Lower leg skin (tissue), 3 donors: ENCODE data around the gene ASMTL.
"Not testable (repeated sequence)": the region's sequence is repeated elsewhere in the genome, so short reads cannot be mapped to it uniquely, and the experiment has no call there.

ENCODE experiments used
- POLR2A ChIP-seq, 2 donors: fragments of 450-650 bp; IDR thresholded peaks; one replicate each; pipeline ENCODE4 v1.6.1; 2016 to 2017; ENCODE audit warnings: antibody characterized with exemption in 2 of 2, mild to moderate bottlenecking in 1 of 2, moderate library complexity in 1 of 2
- TF ChIP-seq, protein P1 (sequence below), 3 donors: fragments of 450-650 bp; IDR thresholded peaks; one replicate each; pipeline ENCODE4 v1.5.1; 2016; ENCODE audit warnings: antibody characterized with exemption in 3 of 3, mild to moderate bottlenecking in 3 of 3, moderate library complexity in 2 of 3

DNA sequence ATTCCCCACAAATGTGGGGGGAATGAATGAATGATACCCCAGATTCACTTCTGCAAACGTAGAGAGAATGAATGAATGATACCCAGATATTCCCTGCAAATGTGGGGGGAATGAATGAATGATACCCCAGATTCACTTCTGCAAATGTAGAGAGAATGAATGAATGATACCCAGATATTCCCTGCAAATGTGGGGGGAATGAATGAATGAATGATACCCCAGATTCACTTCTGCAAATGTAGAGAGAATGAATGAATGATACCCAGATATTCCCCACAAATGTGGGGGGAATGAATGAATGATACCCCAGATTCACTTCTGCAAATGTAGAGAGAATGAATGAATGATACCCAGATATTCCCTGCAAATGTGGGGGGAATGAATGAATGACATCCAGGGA lies 38.0 kb upstream of the ASMTL start:
- TF ChIP-seq, protein P1, sequence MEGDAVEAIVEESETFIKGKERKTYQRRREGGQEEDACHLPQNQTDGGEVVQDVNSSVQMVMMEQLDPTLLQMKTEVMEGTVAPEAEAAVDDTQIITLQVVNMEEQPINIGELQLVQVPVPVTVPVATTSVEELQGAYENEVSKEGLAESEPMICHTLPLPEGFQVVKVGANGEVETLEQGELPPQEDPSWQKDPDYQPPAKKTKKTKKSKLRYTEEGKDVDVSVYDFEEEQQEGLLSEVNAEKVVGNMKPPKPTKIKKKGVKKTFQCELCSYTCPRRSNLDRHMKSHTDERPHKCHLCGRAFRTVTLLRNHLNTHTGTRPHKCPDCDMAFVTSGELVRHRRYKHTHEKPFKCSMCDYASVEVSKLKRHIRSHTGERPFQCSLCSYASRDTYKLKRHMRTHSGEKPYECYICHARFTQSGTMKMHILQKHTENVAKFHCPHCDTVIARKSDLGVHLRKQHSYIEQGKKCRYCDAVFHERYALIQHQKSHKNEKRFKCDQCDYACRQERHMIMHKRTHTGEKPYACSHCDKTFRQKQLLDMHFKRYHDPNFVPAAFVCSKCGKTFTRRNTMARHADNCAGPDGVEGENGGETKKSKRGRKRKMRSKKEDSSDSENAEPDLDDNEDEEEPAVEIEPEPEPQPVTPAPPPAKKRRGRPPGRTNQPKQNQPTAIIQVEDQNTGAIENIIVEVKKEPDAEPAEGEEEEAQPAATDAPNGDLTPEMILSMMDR (IDR thresholded peaks at IDR 0.05): not testable (repeated sequence)
- TF ChIP-seq POLR2A (IDR thresholded peaks at IDR 0.05): not testable (repeated sequence)
